HCT116 (cell line): ENCODE data around the gene PC. TPM values are rescaled to one million over a fixed set of nuclear protein-coding genes. Genes with fewer than 3 reads are reported as not detected.

Experiments used
- ATAC-seq: fragments of 200-7000 bp; cut with Tn5 transposase; 2 replicates; pipeline ENCODE4 v1.9.1; 2020; ENCODE audit warnings: mild to moderate bottlenecking, moderate library complexity
- BruUV-seq: library from RNA; stranded (reverse); fragments of 400-500 nt; replicated peaks from 2 replicates; lab custom pipeline; 2021; lab: Mats Ljungman, UMichigan
- CTCF ChIA-PET: fragments of 300-600 bp; sonication (Branson Sonifier 250); formaldehyde crosslinking; loops from one replicate; lab custom pipeline; 2021; ENCODE audit warnings: antibody characterized with exemption; lab: Charles Lee
- POLR2A ChIA-PET: fragments of 300-600, 350-600 bp; sonication (Branson Sonifier 250); formaldehyde crosslinking; loops from one replicate; lab custom pipeline; 2021; ENCODE audit warnings: antibody characterized with exemption; lab: Charles Lee
- RAD21 ChIA-PET, 2 experiments: fragments of 300-600 bp; sonication (Branson Sonifier 250); formaldehyde crosslinking; loops; one replicate each; lab custom pipeline; 2023; ENCODE audit warnings: low total read pairs in 2 of 2; ENCODE audit not compliant: uncharacterized antibody in 2 of 2, unreplicated experiment in 2 of 2, low non-redundant PET in 1 of 2; lab: Charles Lee
- DNase-seq: peaks from one replicate; pipeline ENCODE4 v3.0.0-alpha.2; 2010; ENCODE audit warnings: low read depth, low spot score
- H2AFZ ChIP-seq: fragments of 200-600 bp; shearing (Covaris generic), sonication (generic); 2 replicates; pipeline ENCODE4 v1.6.1; 2017; ENCODE audit warnings: low read depth, mixed run types, mixed read lengths, antibody characterized with exemption, low read length; ENCODE audit not compliant: poor library complexity, severe bottlenecking
- H3K27ac ChIP-seq: 2 replicates; pipeline ENCODE4 v1.5.1; 2012; ENCODE audit warnings: low read depth, low read length
- H3K27me3 ChIP-seq: fragments of 200-600 bp; sonication (generic); 2 replicates; pipeline ENCODE4 v1.6.1; 2016; ENCODE audit warnings: mixed run types, low read length, mixed read lengths; ENCODE audit not compliant: insufficient read depth
- H3K36me3 ChIP-seq, 2 experiments: fragments of 200-500 bp in 1 of 2; fragments of 200-600 bp in 1 of 2; sonication (Bioruptor generic) in 1 of 2; sonication (generic) in 1 of 2; 2 replicates each; pipeline versions ENCODE4 v1.5.1 to v1.6.1; 2014 to 2016; ENCODE audit warnings: low read length in 2 of 2, inconsistent platforms in 1 of 2, mixed read lengths in 1 of 2, mixed run types in 1 of 2; ENCODE audit not compliant: insufficient read depth in 2 of 2, control insufficient read depth in 1 of 2
- H3K4me1 ChIP-seq, 2 experiments: fragments of 200-600 bp in 1 of 2; sonication (generic) in 1 of 2; 2 replicates each; pipeline versions ENCODE4 v1.5.1 to v1.6.1; 2012 to 2017; ENCODE audit warnings: low read length in 2 of 2, inconsistent platforms in 1 of 2, mild to moderate bottlenecking in 1 of 2, mixed read lengths in 1 of 2, mixed run types in 1 of 2, moderate library complexity in 1 of 2; ENCODE audit not compliant: insufficient read depth in 2 of 2, control insufficient read depth in 1 of 2
- H3K4me2 ChIP-seq: fragments of 200-600 bp; sonication (generic); 2 replicates; pipeline ENCODE4 v1.6.1; 2017; ENCODE audit warnings: mixed run types, low read length, mixed read lengths
- H3K4me3 ChIP-seq, 2 experiments: fragments of 200-600 bp in 1 of 2; sonication (generic) in 1 of 2; replicated peaks in 1 of 2; 2 replicates each; pipeline ENCODE4 v1.5.1; 2011 to 2016; ENCODE audit warnings: low read length in 2 of 2, control low read depth in 1 of 2, low read depth in 1 of 2, mild to moderate bottlenecking in 1 of 2, mixed read lengths in 1 of 2, mixed run types in 1 of 2
- H3K79me2 ChIP-seq: fragments of 200-600 bp; sonication (generic); 2 replicates; pipeline ENCODE4 v1.6.1; 2017; ENCODE audit warnings: mild to moderate bottlenecking, mixed run types, low read length, moderate library complexity, mixed read lengths; ENCODE audit not compliant: insufficient read depth
- H3K9ac ChIP-seq: fragments of 200-600 bp; sonication (generic); 2 replicates; pipeline ENCODE4 v1.6.1; 2016; ENCODE audit warnings: low read length, mixed read lengths
- H3K9me2 ChIP-seq: fragments of 200-600 bp; sonication (generic), shearing (Covaris generic); 2 replicates; pipeline ENCODE4 v1.6.1; 2017; ENCODE audit warnings: mixed run types, mild to moderate bottlenecking, moderate library complexity; ENCODE audit not compliant: insufficient read depth
- H3K9me3 ChIP-seq, 2 experiments: fragments of 200-500 bp in 1 of 2; fragments of 200-600 bp in 1 of 2; sonication (Bioruptor generic) in 1 of 2; sonication (generic) in 1 of 2; 2 replicates each; pipeline ENCODE4 v1.6.1; 2014 to 2017; ENCODE audit warnings: low read length in 2 of 2, mixed read lengths in 2 of 2, inconsistent platforms in 1 of 2, low read depth in 1 of 2, mild to moderate bottlenecking in 1 of 2, mixed run types in 1 of 2, moderate library complexity in 1 of 2; ENCODE audit not compliant: control insufficient read depth in 1 of 2, insufficient read depth in 1 of 2
- H4K20me1 ChIP-seq: fragments of 200-600 bp; sonication (generic), shearing (Covaris generic); 2 replicates; pipeline ENCODE4 v1.6.1; 2017; ENCODE audit warnings: mixed run types, mild to moderate bottlenecking, moderate library complexity; ENCODE audit not compliant: insufficient read depth
- CBX3 ChIP-seq: IDR thresholded peaks from 2 replicates; pipeline ENCODE4 v1.6.1; 2012; ENCODE audit warnings: low read depth
- CTCF ChIP-seq, 3 experiments: fragments of 200-600 bp in 1 of 3; sonication (generic) in 1 of 3; IDR thresholded peaks in 2 of 3; conservative IDR thresholded peaks in 1 of 3; 2 replicates each; pipeline ENCODE4 v1.5.1; 2012 to 2017; ENCODE audit warnings: low read depth in 2 of 3, low read length in 2 of 3, antibody characterized with exemption in 1 of 3, borderline replicate concordance in 1 of 3, control low read depth in 1 of 3, mild to moderate bottlenecking in 1 of 3, mixed read lengths in 1 of 3, mixed run types in 1 of 3, moderate library complexity in 1 of 3; ENCODE audit not compliant: insufficient read depth in 1 of 3
- EGR1 ChIP-seq: IDR thresholded peaks from 2 replicates; pipeline ENCODE4 v1.6.1; 2012; ENCODE audit warnings: low read depth
- EZH2 ChIP-seq: fragments of 200-600 bp; sonication (generic); IDR thresholded peaks from 2 replicates; pipeline ENCODE4 v1.6.1; 2017; ENCODE audit warnings: antibody characterized with exemption, mixed run types
- EZH2phosphoT487 ChIP-seq: fragments of 200-600 bp; IDR thresholded peaks from 2 replicates; pipeline ENCODE4 v1.6.1; 2018; ENCODE audit warnings: antibody characterized with exemption, borderline replicate concordance
- JUND ChIP-seq: IDR thresholded peaks from 2 replicates; pipeline ENCODE4 v1.6.1; 2012
- MAX ChIP-seq: IDR thresholded peaks from 2 replicates; pipeline ENCODE4 v1.6.1; 2012
- POLR2A ChIP-seq: IDR thresholded peaks from 2 replicates; pipeline ENCODE4 v1.7.0; 2011; ENCODE audit warnings: borderline replicate concordance; ENCODE audit not compliant: insufficient read depth, insufficient read length; ENCODE audit errors: extremely low read depth
- POLR2AphosphoS5 ChIP-seq: IDR thresholded peaks from 2 replicates; pipeline ENCODE4 v1.6.1; 2011; ENCODE audit warnings: mild to moderate bottlenecking, low read depth, low read length, moderate library complexity
- RAD21 ChIP-seq: IDR thresholded peaks from 2 replicates; pipeline ENCODE4 v1.6.1; 2012; ENCODE audit warnings: low read depth, mild to moderate bottlenecking
- REST ChIP-seq: IDR thresholded peaks from 2 replicates; pipeline ENCODE4 v1.6.1; 2012; ENCODE audit warnings: low read depth
- SP1 ChIP-seq: IDR thresholded peaks from 2 replicates; pipeline ENCODE4 v1.6.1; 2012; ENCODE audit warnings: low read depth
- TCF7L2 ChIP-seq: IDR thresholded peaks from 2 replicates; pipeline ENCODE4 v1.7.0; 2011; ENCODE audit warnings: borderline replicate concordance, inconsistent platforms; ENCODE audit not compliant: insufficient read depth, insufficient read length; ENCODE audit errors: extremely low read depth
- YY1 ChIP-seq: IDR thresholded peaks from 2 replicates; pipeline ENCODE4 v1.6.1; 2011; ENCODE audit warnings: low read length, low read depth, moderate library complexity, mild to moderate bottlenecking; ENCODE audit not compliant: insufficient replicate concordance; ENCODE audit errors: extremely low read depth
- ZBTB33 ChIP-seq: IDR thresholded peaks from 2 replicates; pipeline ENCODE4 v1.6.1; 2011; ENCODE audit warnings: mild to moderate bottlenecking, low read length, moderate library complexity; ENCODE audit not compliant: insufficient replicate concordance; ENCODE audit errors: extremely low read depth
- ZFX ChIP-seq: fragments of 450-650 bp; IDR thresholded peaks from 2 replicates; pipeline ENCODE4 v1.6.1; 2017
- ZNF274 ChIP-seq: fragments of 200-500 bp; sonication (Bioruptor generic); IDR thresholded peaks from 2 replicates; pipeline ENCODE4 v1.6.1; 2014; ENCODE audit warnings: mild to moderate bottlenecking, low read depth, low read length, inconsistent platforms
- intact Hi-C: fragments of 100-400 bp; cut with micrococcal nuclease; formaldehyde crosslinking; loops from 2 replicates; pipeline ENCODE4 v1.10.0; 2022
- total RNA-seq: library from RNA; stranded (reverse); gene quantifications from one replicate; pipeline ENCODE4 v1.2.1, GENCODE V29; 2021; ENCODE audit not compliant: unreplicated experiment

PC gene
- total RNA-seq, 1 experiment from 2014 or later: 24.1 TPM

GRCh38 chr11:66971488-66971887 lies 13.3 kb upstream of the PC start:
- peak overlapping the region; percentile 58 for H3K4me2 ChIP-seq
- CTCF ChIA-PET: interaction anchor here (1.0 to 1.4 kb wide), 2 partner anchors 50 to 89 kb away, joined by 3 read pairs; no protein-coding TSS in a partner anchor

More at GRCh38 chr11:66971488-66971887, 13.3 kb upstream of the PC start:
- Histone ChIP-seq H3K9me3 (no peaks in the 10 kb centered on the region), H3K27me3 (no peaks in the 10 kb centered on the region), H3K36me3 (no peaks in the 10 kb centered on the region), H3K9me2 (no peaks in the 10 kb centered on the region), H2AFZ (no peak overlapping the region), H3K4me3 (no peak overlapping the region), H3K4me1 (peaks cover 10 to 56% of the 10 kb centered on the region in 2 experiments), H3K79me2 (no peaks in the 10 kb centered on the region), H3K27ac (peak overlapping the region; percentile 55), H4K20me1 (no peaks in the 10 kb centered on the region), H3K9ac (peak overlapping the region; percentile 33)
- POLR2A ChIA-PET: interaction anchor here (0.8 to 1.3 kb wide), 2 partner anchors 12 to 21 kb away, joined by 4 to 8 read pairs; no protein-coding TSS in a partner anchor
- ATAC-seq (no peak), DNase-seq (no peak)
- RAD21 ChIA-PET: no interaction called here
- no peak for TF ChIP-seq CTCF (IDR thresholded peaks at IDR 0.05 in 2 of 3, conservative IDR thresholded peaks at IDR 0.05 in 1 of 3; ENCODE audit: borderline replicate concordance in 1 of 3, insufficient read depth in 1 of 3, low read depth in 2 of 3, low read length in 2 of 3)
- TF ChIP-seq ZBTB33: no peak
- no peak for TF ChIP-seq RAD21
- no peak for TF ChIP-seq POLR2AphosphoS5
- TF ChIP-seq EGR1: no peak
- no peak for TF ChIP-seq ZFX
- TF ChIP-seq SP1: no peak
- no peak for TF ChIP-seq CBX3
- no peak for TF ChIP-seq EZH2phosphoT487
- TF ChIP-seq JUND: no peak
- TF ChIP-seq EZH2: no peak
- no peak for TF ChIP-seq YY1
- no peak for TF ChIP-seq POLR2A
- no peak for TF ChIP-seq MAX
- TF ChIP-seq TCF7L2: no peak
- TF ChIP-seq REST: no peak
- TF ChIP-seq ZNF274: no peak
- BruUV-seq: no TSS peak
- intact Hi-C loops: loop anchor here (5.0 kb wide), 1 partner anchor 79 kb away; no protein-coding TSS in a partner anchor
